CD4-positive, CD25-positive, alpha-beta regulatory T cell (primary cell): ENCODE data around the gene HSPA9. TPM values are rescaled to one million over a fixed set of nuclear protein-coding genes. Genes with fewer than 3 reads are reported as not detected.
A peak's percentile ranks its signal among the peaks of the same experiment; 100 is the strongest.

ENCODE experiments used
- ATAC-seq, 2 donors: fragments of 150-1000 bp; cut with Tn5 transposase; one replicate each; pipeline ENCODE4 v1.10.0; 2021; ENCODE audit warnings: low read depth in 2 of 2, moderate number of reproducible peaks in 2 of 2, moderate library complexity in 1 of 2
- DNase-seq, 3 donors: peaks; one replicate each; pipeline versions ENCODE4 v3.0.0 to v3.0.0-alpha.2; 2012 to 2022; ENCODE audit warnings: mixed read lengths in 1 of 3
- H3K27ac ChIP-seq: one replicate; pipeline ENCODE4 v1.7.0; 2013; ENCODE audit warnings: mild to moderate bottlenecking, low read length; ENCODE audit not compliant: insufficient read depth, poor library complexity, severe bottlenecking
- H3K27me3 ChIP-seq: one replicate; pipeline ENCODE4 v1.7.0; 2013; ENCODE audit warnings: low read length; ENCODE audit not compliant: control insufficient read depth, insufficient read depth
- H3K36me3 ChIP-seq: one replicate; pipeline ENCODE4 v1.7.0; 2013; ENCODE audit warnings: mild to moderate bottlenecking, low read length, moderate library complexity; ENCODE audit not compliant: control insufficient read depth, insufficient read depth
- H3K4me1 ChIP-seq: 2 replicates; pipeline ENCODE4 v1.7.0; 2013; ENCODE audit warnings: mild to moderate bottlenecking, low read length; ENCODE audit not compliant: insufficient read depth, control insufficient read depth, poor library complexity, severe bottlenecking
- H3K4me3 ChIP-seq: one replicate; pipeline ENCODE4 v1.7.0; 2013; ENCODE audit warnings: low read depth, mild to moderate bottlenecking, low read length, moderate library complexity
- H3K9me3 ChIP-seq, 2 experiments: 1 replicate in 1 of 2; 2 replicates in 1 of 2; pipeline ENCODE4 v1.7.0; 2013; ENCODE audit warnings: low read length in 2 of 2, mild to moderate bottlenecking in 1 of 2, moderate library complexity in 1 of 2; ENCODE audit not compliant: control insufficient read depth in 2 of 2
- H3K27ac Mint-ChIP-seq, 3 donors: one replicate each; pipeline ENCODE4 v1.8.0; 2020 to 2022; ENCODE audit warnings: mild to moderate bottlenecking in 3 of 3, mixed read lengths in 3 of 3, moderate library complexity in 2 of 3
- H3K27me3 Mint-ChIP-seq: one replicate; pipeline ENCODE4 v1.8.0; 2022; ENCODE audit warnings: mild to moderate bottlenecking, mixed read lengths
- H3K36me3 Mint-ChIP-seq: one replicate; pipeline ENCODE4 v1.8.0; 2020; ENCODE audit warnings: mixed read lengths
- H3K4me1 Mint-ChIP-seq, 4 donors: one replicate each; pipeline ENCODE4 v1.8.0; 2020 to 2022; ENCODE audit warnings: mixed read lengths in 4 of 4, mild to moderate bottlenecking in 1 of 4
- H3K4me3 Mint-ChIP-seq, 4 donors: one replicate each; pipeline ENCODE4 v1.8.0; 2020 to 2022; ENCODE audit warnings: mild to moderate bottlenecking in 4 of 4, mixed read lengths in 4 of 4, moderate library complexity in 3 of 4
- H3K9me3 Mint-ChIP-seq, 7 donors: one replicate each; pipeline ENCODE4 v1.8.0; 2020 to 2022; ENCODE audit warnings: mixed read lengths in 7 of 7, mild to moderate bottlenecking in 3 of 7, moderate library complexity in 2 of 7
- polyA plus RNA-seq, 4 donors: library from polyadenylated mRNA; unstranded; fragments of 300-500 nt; fragmentation: Illumina TruSeq; gene quantifications; one replicate each; pipeline ENCODE4 v1.2.3, GENCODE V29; 2021
- total RNA-seq: library from RNA; stranded (reverse); gene quantifications from one replicate; pipeline ENCODE4 v1.2.3, GENCODE V29; 2022

HSPA9 gene
- total and polyA plus RNA-seq, 5 donors from 2014 or later = 113 to 276 (median 121) TPM

DNA sequence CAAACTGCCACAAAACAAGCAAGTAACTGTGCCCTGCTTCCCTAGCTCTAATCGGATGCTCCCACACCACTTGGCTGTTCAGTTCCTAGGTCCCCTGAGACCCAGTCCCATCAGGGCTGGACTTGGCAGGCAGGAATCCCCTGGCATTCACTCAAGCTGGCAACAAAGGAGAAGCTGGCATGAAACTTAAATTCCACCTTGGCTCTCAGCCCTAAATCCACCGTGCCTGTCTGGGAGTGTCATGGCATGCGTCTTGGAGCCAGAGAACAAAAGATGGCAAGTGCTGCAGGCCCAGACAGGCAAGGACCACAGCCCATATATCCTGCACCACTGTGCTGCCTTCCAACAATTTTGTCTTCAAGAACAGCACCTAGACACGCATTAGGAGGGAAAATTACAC, 70.4 kb downstream of the HSPA9 start:
- Histone ChIP-seq H3K27ac (no peak overlapping the region), H3K36me3 (peaks cover 26% of the 10 kb centered on the region), H3K27me3 (no peaks in the 10 kb centered on the region), H3K4me1 (no peaks in the 10 kb centered on the region), H3K9me3 (no peaks in the 10 kb centered on the region), H3K4me3 (no peak overlapping the region)
- ATAC-seq (no peak), DNase-seq (no peak)
- Mint-ChIP-seq H3K4me3 (peak overlapping the region in 1 of 4 donors; percentile 38), H3K9me3 (peaks cover 0 to 2% (median 0%) of the 10 kb centered on the region in 7 donors), H3K27me3 (no peaks in the 10 kb centered on the region), H3K4me1 (peaks cover 0 to 5% (median 1%) of the 10 kb centered on the region in 4 donors), H3K36me3 (peaks cover 10% of the 10 kb centered on the region), H3K27ac (no peak overlapping the region)

Other genes with a start within 250 kb of the HSPA9 start
- gene CDC25C, start 243.6 kb downstream of the HSPA9 start, total RNA-seq = 0.37 TPM
- under 1 TPM in 3 of 4 donors, not detected in 1; 0.22 to 0.64 (median 0.27) TPM for gene CDC25C, start 243.6 kb downstream of the HSPA9 start, polyA plus RNA-seq
- 57.0 TPM for gene FAM53C, start 237.1 kb downstream of the HSPA9 start, total RNA-seq
- gene FAM53C, start 237.1 kb downstream of the HSPA9 start, polyA plus RNA-seq = 10 to 100 TPM; 20.4 to 28.9 (median 24.6) TPM
- 77.1 TPM for gene KDM3B, start 222.7 kb downstream of the HSPA9 start, total RNA-seq
- gene KDM3B, start 222.7 kb downstream of the HSPA9 start, polyA plus RNA-seq = 10 to 100 TPM; 12.8 to 15.4 (median 13.5) TPM
- gene REEP2, start 136.3 kb downstream of the HSPA9 start, total RNA-seq = not detected
- under 1 TPM in 2 of 4 donors, not detected in 2; 0.21 to 0.52 TPM for gene REEP2, start 136.3 kb downstream of the HSPA9 start, polyA plus RNA-seq
- 19.0 TPM for gene EGR1, start 109.9 kb downstream of the HSPA9 start, total RNA-seq
- 1 to 10 TPM in 2 of 4 donors, under 1 TPM in 2; 0.38 to 1.1 (median 0.84) TPM for gene EGR1, start 109.9 kb downstream of the HSPA9 start, polyA plus RNA-seq
- gene ETF1, start 32.2 kb downstream of the HSPA9 start, total RNA-seq = 170 TPM
- 10 to 100 TPM; 25.9 to 44.3 (median 32.5) TPM for gene ETF1, start 32.2 kb downstream of the HSPA9 start, polyA plus RNA-seq
- 48.6 TPM for gene CTNNA1, start 178.0 kb upstream of the HSPA9 start, total RNA-seq
- 10 to 100 TPM in 3 of 4 donors, 1 to 10 TPM in 1; 8.9 to 24.0 (median 12.1) TPM for gene CTNNA1, start 178.0 kb upstream of the HSPA9 start, polyA plus RNA-seq